Ovary (tissue), 9 donors: ENCODE measurements around the gene CHST13. TPM values are rescaled to one million over a fixed set of nuclear protein-coding genes. Genes with fewer than 3 reads are reported as not detected.

Experiments used
- DNase-seq, 5 donors: peaks; one replicate each; pipeline ENCODE4 v3.0.0-alpha.2; 2019 to 2020
- H3K27ac ChIP-seq, 2 donors: fragments of 200-600 bp; one replicate each; pipeline versions ENCODE4 v1.5.1 to v1.8.0; 2019 to 2022
- H3K27me3 ChIP-seq: fragments of 200-600 bp; one replicate; pipeline ENCODE4 v1.8.0; 2022
- H3K36me3 ChIP-seq: fragments of 200-600 bp; sonication (generic); one replicate; pipeline ENCODE4 v1.5.1; 2019
- H3K4me1 ChIP-seq: one replicate; pipeline ENCODE4 v1.8.1; 2013; ENCODE audit warnings: mild to moderate bottlenecking, moderate library complexity; ENCODE audit not compliant: insufficient read depth
- H3K4me3 ChIP-seq: fragments of 200-600 bp; sonication (generic); one replicate; pipeline ENCODE4 v1.5.1; 2017
- H3K9me3 ChIP-seq, 2 donors: fragments of 200-600 bp in 1 of 2; sonication (generic) in 1 of 2; one replicate each; pipeline versions ENCODE4 v1.5.1 to v1.8.1; 2013 to 2019; ENCODE audit warnings: mild to moderate bottlenecking in 1 of 2, moderate library complexity in 1 of 2
- CTCF ChIP-seq, 3 donors: fragments of 450-650 bp in 2 of 3; fragments of 200-600 bp in 1 of 3; IDR thresholded peaks; one replicate each; pipeline versions ENCODE4 v1.5.1 to v1.8.0; 2016 to 2022; ENCODE audit warnings: antibody characterized with exemption in 3 of 3, mild to moderate bottlenecking in 1 of 3
- EP300 ChIP-seq: sonication (generic); formaldehyde crosslinking; IDR thresholded peaks from one replicate; pipeline ENCODE4 v1.6.1; 2017; ENCODE audit warnings: antibody characterized with exemption
- POLR2A ChIP-seq: fragments of 450-650 bp; IDR thresholded peaks from one replicate; pipeline ENCODE4 v1.6.1; 2017; ENCODE audit warnings: antibody characterized with exemption, mild to moderate bottlenecking, moderate library complexity
- WGBS, 3 donors: extraction: QIAGEN DNeasy Blood & Tissue Kit in 1 of 3; methylation state at CpG; one replicate each; pipeline versions ENCODE4 v1.1.5 to v1.1.7; 2013 to 2017; 5-methylcytosine and 5-hydroxymethylcytosine counted together
- intact Hi-C, 4 donors: fragments of 100-400 bp; cut with DNase I; formaldehyde crosslinking; loops; one replicate each; pipeline versions ENCODE4 v1.11.0 to v1.15.1; 2022 to 2023
- polyA plus RNA-seq, 2 donors: library from polyadenylated mRNA; stranded (reverse); fragments of 200-250 nt in 1 of 2; fragments of 350-450 nt in 1 of 2; fragmentation: Illumina TruSeq in 1 of 2; extraction: RNeasy Lipid Tissue Mini Kit (QIAGEN cat#74804) in 1 of 2; gene quantifications; one replicate each; pipeline ENCODE4 v1.2.3, GENCODE V29; 2013 to 2014
- total RNA-seq, 7 donors: library from RNA; depleted of rRNA in 2 of 7; stranded (reverse); fragments of >200 nt in 2 of 7; fragmentation: NEBNext Ultra II Directional in 3 of 7; extraction: Animal tissue kit (Norgen Biotek cat#: 25700) in 3 of 7; gene quantifications; one replicate each; pipeline versions ENCODE4 v1.1.0 to v1.2.4, GENCODE V29; 2016 to 2023
- donor health status: DM: no; HTN: no; CAD: no; lungs with moderate emphysema.
- donor health status: DM: no; HTN: no; CAD: no.
- donor health status: Bipolar disorder and iron deficiency.
- donor health status: DM: yes; HTN: yes; CAD: no.
- donor health status: DM: no; HTN: no; CAD: no.
- donor health status: DM: yes; HTN: yes; CAD: no.

Gene CHST13
- total and polyA plus RNA-seq, 9 donors = 0.12 to 0.87 (median 0.31) TPM; not detected in 4

GRCh38 chr3:126516936-126517290, 7.0 kb upstream of the CHST13 start:
- WGBS, 3 donors = 63 to 82% (median 68%) methylated on average over 9 of the region's 9 CpGs
- intact Hi-C loops = loop anchor here in 1 of 4 donors (10.0 kb wide), 1 partner anchor 938 kb away; no protein-coding TSS in a partner anchor
- DNase-seq = no peak

GRCh38 chr3:126517291-126517951, 6.5 kb upstream of the CHST13 start, which contains the start of gene UROC1:
UROC1 (minus strand) TSS chr3:126517773; CDS start chr3:126517719, 54 bp downstream.
- Histone ChIP-seq H3K4me1 (no peaks in the 10 kb centered on the region), H3K9me3 (no peaks in the 10 kb centered on the region), H3K36me3 (no peaks in the 10 kb centered on the region), H3K4me3 (no peak within 1 kb of the TSS), H3K27me3 (no peaks in the 10 kb centered on the region), H3K27ac (no peak within 1 kb of the TSS)
- 76 to 81% (median 79%) methylated on average over 12 to 16 of the region's 16 CpGs for WGBS, 3 donors
- DNase-seq = peak in 1 of 5 donors; percentile 19
- intact Hi-C loops = loop anchor here in 1 of 4 donors (10.0 kb wide), 1 partner anchor 937 kb away; no protein-coding TSS in a partner anchor
- TF ChIP-seq POLR2A (no peak), EP300 (no peak), CTCF (IDR thresholded peaks at IDR 0.05) (no peak)

More at GRCh38 chr3:126516936-126517290, 7.0 kb upstream of the CHST13 start:
- Histone ChIP-seq H3K9me3 (no peaks in the 10 kb centered on the region), H3K36me3 (no peaks in the 10 kb centered on the region), H3K27ac (no peak overlapping the region), H3K4me3 (no peak overlapping the region), H3K27me3 (no peaks in the 10 kb centered on the region), H3K4me1 (no peaks in the 10 kb centered on the region)
- TF ChIP-seq CTCF (IDR thresholded peaks at IDR 0.05) (no peak), EP300 (no peak), POLR2A (no peak)

GRCh38 chr3:126517986-126518778, 5.8 kb upstream of the CHST13 start:
- 80 to 87% (median 84%) methylated on average over 15 of the region's 15 CpGs for WGBS, 3 donors
- no peaks in the 10 kb centered on the region for H3K9me3 ChIP-seq
- H3K36me3 ChIP-seq = no peaks in the 10 kb centered on the region
- DNase-seq = peak in 1 of 5 donors; percentile 17
- H3K4me1 ChIP-seq = no peaks in the 10 kb centered on the region
- TF ChIP-seq POLR2A (no peak), CTCF (IDR thresholded peaks at IDR 0.05) (no peak), EP300 (no peak)
- intact Hi-C loops = loop anchor here in 1 of 4 donors (10.0 kb wide), 1 partner anchor 937 kb away; no protein-coding TSS in a partner anchor
- no peak overlapping the region for H3K27ac ChIP-seq
- H3K4me3 ChIP-seq = no peak overlapping the region
- no peaks in the 10 kb centered on the region for H3K27me3 ChIP-seq

GRCh38 chr3:126518779-126519177, 5.2 kb upstream of the CHST13 start:
- Histone ChIP-seq H3K4me3 (no peak overlapping the region), H3K9me3 (no peaks in the 10 kb centered on the region), H3K36me3 (no peaks in the 10 kb centered on the region), H3K27me3 (no peaks in the 10 kb centered on the region), H3K27ac (no peak overlapping the region), H3K4me1 (no peaks in the 10 kb centered on the region)
- intact Hi-C loops = loop anchor here in 1 of 4 donors (10.0 kb wide), 1 partner anchor 936 kb away; no protein-coding TSS in a partner anchor
- TF ChIP-seq EP300 = no peak
- no peak for TF ChIP-seq CTCF (IDR thresholded peaks at IDR 0.05)
- no peak for TF ChIP-seq POLR2A
- no peak for DNase-seq
- 60 to 65% (median 60%) methylated on average over 4 of the region's 4 CpGs for WGBS, 3 donors
